Adrenal gland (tissue), 12 donors: Measurements from ENCODE around the gene DOCK9. TPM values are rescaled to one million over a fixed set of nuclear protein-coding genes. Genes with fewer than 3 reads are reported as not detected.
A peak's percentile ranks its signal among the peaks of the same experiment; 100 is the strongest.

ENCODE experiments used
- DNase-seq, 7 donors: peaks; one replicate each; pipeline ENCODE4 v3.0.0-alpha.2; 2019 to 2020
- H3K27ac ChIP-seq, 5 donors: fragments of 200-600 bp; sonication (generic) in 4 of 5; 1 replicate in 3 of 5; 2 replicates in 2 of 5; pipeline versions ENCODE4 v1.5.1 to v1.8.0; 2016 to 2020; ENCODE audit warnings: mild to moderate bottlenecking in 1 of 5
- H3K27me3 ChIP-seq: fragments of 200-600 bp; 2 replicates; pipeline ENCODE4 v1.8.0; 2021
- H3K36me3 ChIP-seq, 2 donors: fragments of 200-600 bp; replicated peaks in 1 of 2; 1 replicate in 1 of 2; 2 replicates in 1 of 2; pipeline versions ENCODE4 v1.5.1 to v1.8.0; 2018 to 2022
- H3K4me1 ChIP-seq, 2 donors: fragments of 200-600 bp; replicated peaks in 1 of 2; 1 replicate in 1 of 2; 2 replicates in 1 of 2; pipeline versions ENCODE4 v1.5.1 to v1.8.0; 2018 to 2021
- H3K4me3 ChIP-seq, 4 donors: fragments of 200-600 bp; sonication (generic) in 3 of 4; one replicate each; pipeline ENCODE4 v1.5.1; 2016 to 2018
- H3K9me3 ChIP-seq, 3 donors: fragments of 200-600 bp; sonication (generic) in 1 of 3; replicated peaks in 1 of 3; 1 replicate in 2 of 3; 2 replicates in 1 of 3; pipeline versions ENCODE4 v1.5.1 to v1.8.0; 2016 to 2021
- POLR2A ChIP-seq, 2 donors: fragments of 450-650 bp; IDR thresholded peaks; one replicate each; pipeline ENCODE4 v1.6.1; 2017; ENCODE audit warnings: antibody characterized with exemption in 2 of 2, mild to moderate bottlenecking in 2 of 2, moderate library complexity in 1 of 2
- WGBS, 4 donors: extraction: QIAGEN DNeasy Blood & Tissue Kit in 2 of 4; methylation state at CpG; one replicate each; pipeline versions ENCODE4 v1.1.5 to v1.1.7; 2013 to 2017; 5-methylcytosine and 5-hydroxymethylcytosine counted together
- intact Hi-C, 2 donors: fragments of 100-400 bp; cut with DNase I; formaldehyde crosslinking; loops; one replicate each; pipeline versions ENCODE4 v1.14.1 to v1.15.0; 2022 to 2023
- polyA plus RNA-seq, 3 donors: library from polyadenylated mRNA; stranded (reverse); fragments of 200-250 nt in 2 of 3; fragments of 350-450 nt in 1 of 3; fragmentation: Illumina TruSeq in 1 of 3; extraction: RNeasy Lipid Tissue Mini Kit (QIAGEN cat#74804) in 1 of 3; gene quantifications; one replicate each; pipeline ENCODE4 v1.2.3, GENCODE V29; 2013 to 2014
- total RNA-seq, 9 donors: library from RNA; depleted of rRNA in 4 of 9; stranded (reverse); fragments of >200 nt in 4 of 9; fragments of 120-200 nt in 1 of 9; fragmentation: NEBNext Ultra II Directional in 1 of 9; extraction: Animal tissue kit (Norgen Biotek cat#: 25700) in 1 of 9; gene quantifications; one replicate each; pipeline versions ENCODE4 v1.1.0 to v1.2.4, GENCODE V29; 2013 to 2023
- TF ChIP-seq, protein P1 (sequence below), 6 experiments: fragments of 450-650 bp in 4 of 6; fragments of 200-600 bp in 2 of 6; sonication (generic) in 1 of 6; IDR thresholded peaks; 1 replicate in 5 of 6; 2 replicates in 1 of 6; pipeline versions ENCODE4 v1.5.1 to v1.8.0; 2016 to 2021; ENCODE audit warnings: antibody characterized with exemption in 6 of 6, mild to moderate bottlenecking in 2 of 6, moderate library complexity in 1 of 6
- donor health status: healthy with polysubstance abuse.
- donor health status: Bipolar disorder and iron deficiency.
- donor health status: DM: yes; HTN: yes; CAD: no.
- donor health status: DM: no; HTN: no; CAD: no.
- donor health status: DM: no; HTN: no; CAD: no.
- donor health status: DM: yes; HTN: yes; CAD: no.

DOCK9 gene
- total and polyA plus RNA-seq, 12 donors: 16.2 to 83.4 (median 51.9) TPM

DNA sequence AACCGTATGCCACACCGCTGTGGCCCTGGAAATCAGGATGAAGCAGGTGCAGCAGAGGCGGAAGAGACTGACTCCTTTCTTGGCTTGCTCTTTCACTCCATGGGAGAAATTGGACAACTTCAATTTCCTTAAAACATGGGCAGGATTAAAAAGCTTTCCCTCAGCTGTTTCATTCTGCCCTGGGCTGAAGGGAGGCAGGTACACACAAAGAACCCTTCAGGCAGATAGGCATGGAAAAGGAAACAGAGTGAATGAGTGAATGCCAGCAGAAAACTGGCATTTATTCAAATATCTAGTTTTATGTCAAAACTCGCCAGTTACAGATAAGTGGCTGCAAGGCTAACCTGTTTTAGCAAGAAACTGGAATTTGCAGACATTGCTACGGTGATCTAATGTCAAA is 154.4 kb downstream of the DOCK9 start:
- Histone ChIP-seq H3K36me3 (peaks cover 0 to 8% of the 10 kb centered on the region in 2 donors), H3K27ac (no peak overlapping the region), H3K4me3 (no peak overlapping the region), H3K9me3 (no peaks in the 10 kb centered on the region), H3K4me1 (peaks cover 9 to 30% of the 10 kb centered on the region in 2 donors), H3K27me3 (no peaks in the 10 kb centered on the region)
- no peak for DNase-seq
- TF ChIP-seq, protein P1, sequence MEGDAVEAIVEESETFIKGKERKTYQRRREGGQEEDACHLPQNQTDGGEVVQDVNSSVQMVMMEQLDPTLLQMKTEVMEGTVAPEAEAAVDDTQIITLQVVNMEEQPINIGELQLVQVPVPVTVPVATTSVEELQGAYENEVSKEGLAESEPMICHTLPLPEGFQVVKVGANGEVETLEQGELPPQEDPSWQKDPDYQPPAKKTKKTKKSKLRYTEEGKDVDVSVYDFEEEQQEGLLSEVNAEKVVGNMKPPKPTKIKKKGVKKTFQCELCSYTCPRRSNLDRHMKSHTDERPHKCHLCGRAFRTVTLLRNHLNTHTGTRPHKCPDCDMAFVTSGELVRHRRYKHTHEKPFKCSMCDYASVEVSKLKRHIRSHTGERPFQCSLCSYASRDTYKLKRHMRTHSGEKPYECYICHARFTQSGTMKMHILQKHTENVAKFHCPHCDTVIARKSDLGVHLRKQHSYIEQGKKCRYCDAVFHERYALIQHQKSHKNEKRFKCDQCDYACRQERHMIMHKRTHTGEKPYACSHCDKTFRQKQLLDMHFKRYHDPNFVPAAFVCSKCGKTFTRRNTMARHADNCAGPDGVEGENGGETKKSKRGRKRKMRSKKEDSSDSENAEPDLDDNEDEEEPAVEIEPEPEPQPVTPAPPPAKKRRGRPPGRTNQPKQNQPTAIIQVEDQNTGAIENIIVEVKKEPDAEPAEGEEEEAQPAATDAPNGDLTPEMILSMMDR (IDR thresholded peaks at IDR 0.05): no peak
- TF ChIP-seq POLR2A (IDR thresholded peaks at IDR 0.05): no peak
- intact Hi-C loops: no loop called here
- whole genome bisulfite sequencing, 4 donors: 82 to 91% (median 85%) methylated on average over 5 of the region's 5 CpGs

DNA sequence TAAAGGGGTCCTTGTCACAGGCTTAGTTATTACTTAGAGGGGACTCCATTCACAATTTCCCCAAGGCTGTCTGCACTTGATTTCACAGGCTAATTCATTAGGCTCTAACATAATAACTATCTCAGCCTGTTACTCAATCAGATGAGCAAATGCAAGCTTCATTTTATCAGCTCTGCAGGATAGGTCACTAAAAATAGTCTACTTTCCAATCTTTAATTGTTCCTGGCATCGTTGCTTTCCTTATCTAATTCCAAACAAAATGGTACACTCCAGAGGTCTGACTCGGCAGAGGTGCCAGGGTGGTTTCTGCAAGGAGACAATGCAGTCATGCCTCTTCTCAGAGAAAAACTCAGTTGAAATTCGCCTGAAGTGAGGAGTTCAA is 155.6 kb downstream of the DOCK9 start:
- peak in 6 of 7 donors; percentile 46 to 86 (median 71) for DNase-seq
- H3K4me1 ChIP-seq: peaks cover 9 to 30% of the 10 kb centered on the region in 2 donors
- intact Hi-C loops: no loop called here

DNA sequence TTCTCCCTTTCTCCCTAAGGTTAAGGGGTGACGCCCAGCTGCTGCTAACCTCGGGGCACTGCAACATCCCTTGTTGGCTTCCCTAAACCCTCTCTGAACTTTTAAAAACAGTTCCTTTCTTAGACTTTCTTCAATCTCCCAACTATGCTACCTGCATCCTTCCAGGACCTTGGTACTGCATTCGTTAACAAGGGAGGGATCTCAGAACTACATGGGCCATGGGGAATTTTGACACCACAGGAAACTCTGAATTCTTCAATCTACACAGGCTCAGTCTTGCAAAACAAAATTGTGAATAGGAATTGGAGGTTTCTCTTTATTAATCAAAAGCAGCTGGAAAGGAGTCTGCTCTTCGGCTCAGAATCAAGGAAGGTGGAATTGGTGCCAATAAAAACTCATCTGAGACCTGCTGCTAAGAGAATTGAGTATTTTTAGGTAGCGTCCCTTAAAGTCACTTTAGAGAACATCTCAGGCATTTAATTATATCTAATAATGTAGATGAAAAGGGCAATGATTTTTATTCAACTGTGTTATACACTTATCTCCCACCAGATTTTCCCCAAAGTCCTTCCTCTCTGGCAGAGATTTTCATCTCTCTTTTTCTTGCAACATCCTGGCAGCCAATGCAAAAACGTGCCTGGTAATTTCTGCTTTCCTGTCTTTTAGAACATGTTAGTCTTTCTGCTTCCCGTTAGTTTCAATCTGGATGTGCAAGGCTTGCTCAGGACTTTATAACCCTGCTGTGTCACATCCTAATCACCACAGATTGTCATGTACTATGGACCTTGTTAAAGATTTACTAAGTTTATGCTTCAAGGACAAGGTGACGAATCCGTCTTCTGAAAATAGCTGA is 156.3 kb downstream of the DOCK9 start:
- TF ChIP-seq POLR2A (IDR thresholded peaks at IDR 0.05): no peak
- TF ChIP-seq, protein P1 (IDR thresholded peaks at IDR 0.05): no peak
- intact Hi-C loops: no loop called here
- Histone ChIP-seq H3K4me3 (peak overlapping the region in 1 of 4 donors; percentile 4), H3K36me3 (peaks cover 0 to 8% of the 10 kb centered on the region in 2 donors), H3K9me3 (no peaks in the 10 kb centered on the region), H3K27me3 (no peaks in the 10 kb centered on the region), H3K4me1 (peaks cover 9 to 30% of the 10 kb centered on the region in 2 donors), H3K27ac (peak overlapping the region; percentile 9 to 82 (median 37))
- DNase-seq: peak in 6 of 7 donors; percentile 21 to 66 (median 44)
- 29 to 41% (median 36%) methylated on average over 9 of the region's 9 CpGs for WGBS, 4 donors

More for the DNA sequence above, 155.6 kb downstream of the DOCK9 start:
- no peaks in the 10 kb centered on the region for H3K9me3 ChIP-seq
- 11 to 25% (median 23%) methylated on average over 3 of the region's 3 CpGs for WGBS, 4 donors
- no peaks in the 10 kb centered on the region for H3K27me3 ChIP-seq
- peak overlapping the region in 1 of 4 donors; percentile 4 for H3K4me3 ChIP-seq
- no peak for TF ChIP-seq POLR2A (IDR thresholded peaks at IDR 0.05)
- TF ChIP-seq, protein P1 (IDR thresholded peaks at IDR 0.05): no peak
- peak overlapping the region; percentile 9 to 82 (median 37) for H3K27ac ChIP-seq
- H3K36me3 ChIP-seq: peaks cover 0 to 8% of the 10 kb centered on the region in 2 donors

DNA sequence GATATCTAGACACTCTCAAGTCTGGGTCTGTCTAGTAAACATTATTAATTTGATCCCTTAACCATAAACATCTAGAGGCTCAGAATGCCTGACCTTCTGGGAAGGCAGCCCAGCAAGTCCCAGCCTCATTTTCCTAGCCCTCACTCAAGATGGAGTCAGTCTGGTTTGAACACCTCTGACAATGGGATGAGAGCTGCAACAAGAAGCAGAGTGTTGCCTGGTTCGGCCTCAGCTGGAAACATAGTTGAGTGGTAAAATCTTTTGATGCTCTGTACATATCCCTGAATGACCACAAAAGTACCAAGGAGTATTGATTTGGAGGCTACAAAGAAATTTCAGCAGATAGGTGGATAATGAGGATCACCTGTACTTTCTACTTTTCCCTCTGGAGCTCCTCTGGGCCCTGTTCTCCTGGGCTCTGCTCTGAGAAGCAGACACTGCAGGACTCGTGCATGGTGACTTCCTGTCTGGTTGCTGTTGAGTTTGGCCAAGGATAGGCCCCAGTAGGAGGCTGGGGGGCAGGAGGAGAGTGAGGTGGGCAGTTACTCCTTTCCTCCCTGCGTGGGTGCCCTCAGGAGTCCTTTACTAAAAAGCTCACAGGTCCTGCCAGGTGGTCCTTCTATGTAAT is 157.0 kb downstream of the DOCK9 start:
- no peak overlapping the region for H3K4me3 ChIP-seq
- WGBS, 4 donors: 62 to 83% (median 79%) methylated on average over 3 of the region's 3 CpGs
- intact Hi-C loops: no loop called here
- peak overlapping the region in 1 of 5 donors; percentile 82 for H3K27ac ChIP-seq
- DNase-seq: no peak
- TF ChIP-seq POLR2A (IDR thresholded peaks at IDR 0.05): no peak
- TF ChIP-seq, protein P1 (IDR thresholded peaks at IDR 0.05): no peak
- H3K27me3 ChIP-seq: no peaks in the 10 kb centered on the region
- no peaks in the 10 kb centered on the region for H3K9me3 ChIP-seq
- H3K36me3 ChIP-seq: peaks cover 0 to 8% of the 10 kb centered on the region in 2 donors
- peaks cover 9 to 30% of the 10 kb centered on the region in 2 donors for H3K4me1 ChIP-seq
